IMR-90 (cell line): ENCODE results near the gene FRAS1. TPM values are rescaled to one million over a fixed set of nuclear protein-coding genes. Genes with fewer than 3 reads are reported as not detected.

Source experiments
- ATAC-seq: fragments of 200-7000 bp; cut with Tn5 transposase; 2 replicates; pipeline ENCODE4 v1.9.1; 2020; ENCODE audit warnings: low read depth, mild to moderate bottlenecking, moderate library complexity
- BruUV-seq: library from RNA; stranded (reverse); fragments of 400-500 nt; replicated peaks from 2 replicates; lab custom pipeline; 2021; lab: Mats Ljungman, UMichigan
- CTCF ChIA-PET: fragments of 300-600 bp; formaldehyde crosslinking; extraction: SDS; loops from one replicate; lab custom pipeline; 2021; ENCODE audit warnings: antibody characterized with exemption; lab: Yijun Ruan, JAX
- POLR2A ChIA-PET: fragments of 300-600 bp; sonication (Branson Sonifier 250); formaldehyde crosslinking; loops from one replicate; lab custom pipeline; 2022; ENCODE audit warnings: antibody characterized with exemption; ENCODE audit not compliant: unreplicated experiment; lab: Charles Lee
- DNase-seq: peaks from one replicate; pipeline ENCODE4 v3.0.0; 2013
- H2AFZ ChIP-seq: replicated peaks from 2 replicates; pipeline ENCODE3; 2013; ENCODE audit warnings: low read length, mild to moderate bottlenecking; ENCODE audit not compliant: poor library complexity
- H2AK5ac ChIP-seq: 2 replicates; pipeline ENCODE4 v1.6.1; 2013; ENCODE audit warnings: low read depth, low read length, inconsistent platforms
- H2AK9ac ChIP-seq: replicated peaks from 2 replicates; pipeline ENCODE3; 2013; ENCODE audit warnings: mild to moderate bottlenecking, low read depth, low read length, moderate library complexity; ENCODE audit not compliant: poor library complexity
- H2BK120ac ChIP-seq: 2 replicates; pipeline ENCODE4 v1.6.1; 2013; ENCODE audit warnings: low read depth, low read length, inconsistent platforms
- H2BK15ac ChIP-seq: 3 replicates; pipeline ENCODE4 v1.6.1; 2013; ENCODE audit warnings: low read depth, low read length, inconsistent platforms
- H2BK20ac ChIP-seq: 2 replicates; pipeline ENCODE4 v1.6.1; 2013; ENCODE audit warnings: low read depth, mild to moderate bottlenecking, inconsistent platforms, low read length, moderate library complexity
- H2BK5ac ChIP-seq: 2 replicates; pipeline ENCODE4 v1.6.1; 2013; ENCODE audit warnings: mild to moderate bottlenecking, low read depth, low read length, inconsistent platforms; ENCODE audit not compliant: poor library complexity, severe bottlenecking
- H3K14ac ChIP-seq: replicated peaks from 2 replicates; pipeline ENCODE4 v1.6.1; 2013; ENCODE audit warnings: low read depth, low read length, inconsistent platforms
- H3K18ac ChIP-seq: 2 replicates; pipeline ENCODE4 v1.6.1; 2013; ENCODE audit warnings: low read depth, low read length, control low read depth
- H3K23ac ChIP-seq: 2 replicates; pipeline ENCODE4 v1.6.1; 2013; ENCODE audit warnings: low read depth, low read length, inconsistent platforms
- H3K27ac ChIP-seq: 2 replicates; pipeline ENCODE4 v1.5.1; 2013; ENCODE audit warnings: mild to moderate bottlenecking, control low read depth, low read length; ENCODE audit not compliant: insufficient read depth
- H3K27me3 ChIP-seq: 2 replicates; pipeline ENCODE4 v1.6.1; 2013; ENCODE audit warnings: low read length; ENCODE audit not compliant: control insufficient read depth, insufficient read depth
- H3K36me3 ChIP-seq: 2 replicates; pipeline ENCODE4 v1.6.1; 2013; ENCODE audit warnings: low read length, mixed read lengths; ENCODE audit not compliant: control insufficient read depth, insufficient read depth
- H3K4ac ChIP-seq: 2 replicates; pipeline ENCODE4 v1.6.1; 2013; ENCODE audit warnings: low read depth, low read length, inconsistent platforms
- H3K4me1 ChIP-seq: 2 replicates; pipeline ENCODE4 v1.6.1; 2013; ENCODE audit warnings: low read length, mixed read lengths; ENCODE audit not compliant: control insufficient read depth, insufficient read depth
- H3K4me2 ChIP-seq: 2 replicates; pipeline ENCODE4 v1.6.1; 2013; ENCODE audit warnings: low read depth, mild to moderate bottlenecking, control low read depth, low read length, moderate library complexity
- H3K4me3 ChIP-seq: 2 replicates; pipeline ENCODE4 v1.5.1; 2013; ENCODE audit warnings: low read depth, mild to moderate bottlenecking, control low read depth, low read length, moderate library complexity; ENCODE audit not compliant: insufficient read depth
- H3K56ac ChIP-seq: 2 replicates; pipeline ENCODE4 v1.6.1; 2013; ENCODE audit warnings: low read length, inconsistent platforms; ENCODE audit not compliant: insufficient read depth; ENCODE audit errors: extremely low read depth
- H3K79me1 ChIP-seq, 2 experiments: 2 replicates each; pipeline ENCODE4 v1.6.1; 2013; ENCODE audit warnings: low read length in 2 of 2, inconsistent platforms in 1 of 2, low read depth in 1 of 2
- H3K9ac ChIP-seq: 2 replicates; pipeline ENCODE4 v1.6.1; 2013; ENCODE audit warnings: low read depth, low read length, control low read depth
- H3K9me1 ChIP-seq: 2 replicates; pipeline ENCODE4 v1.6.1; 2013; ENCODE audit warnings: low read length, inconsistent platforms; ENCODE audit not compliant: insufficient read depth
- H3K9me3 ChIP-seq: 2 replicates; pipeline ENCODE4 v1.6.1; 2013; ENCODE audit warnings: low read length; ENCODE audit not compliant: control insufficient read depth, insufficient read depth
- H4K20me1 ChIP-seq: 2 replicates; pipeline ENCODE4 v1.6.1; 2013; ENCODE audit warnings: low read length, inconsistent platforms; ENCODE audit not compliant: insufficient read depth
- H4K5ac ChIP-seq: 2 replicates; pipeline ENCODE4 v1.6.1; 2013; ENCODE audit warnings: mild to moderate bottlenecking, low read depth, low read length, control low read depth
- H4K8ac ChIP-seq, 2 experiments: 2 replicates each; pipeline ENCODE4 v1.6.1; 2013; ENCODE audit warnings: low read depth in 2 of 2, low read length in 2 of 2, control low read depth in 1 of 2, inconsistent platforms in 1 of 2
- H4K91ac ChIP-seq: 2 replicates; pipeline ENCODE4 v1.6.1; 2013; ENCODE audit warnings: low read depth, low read length, inconsistent platforms; ENCODE audit not compliant: insufficient read depth
- CEBPB ChIP-seq: IDR thresholded peaks from 2 replicates; pipeline ENCODE4 v1.6.1; 2012; ENCODE audit warnings: low read depth, low read length, improper control_type of control experiment
- CTCF ChIP-seq: conservative IDR thresholded peaks from 2 replicates; pipeline ENCODE4 v1.5.1; 2012; ENCODE audit warnings: mild to moderate bottlenecking, low read depth, low read length, improper control_type of control experiment
- FOS ChIP-seq: fragments of 150-350 bp; IDR thresholded peaks from 2 replicates; pipeline ENCODE4 v1.6.1; 2016; ENCODE audit warnings: low read depth, low read length
- MAFK ChIP-seq: IDR thresholded peaks from 2 replicates; pipeline ENCODE4 v1.6.1; 2012; ENCODE audit warnings: low read depth, low read length, improper control_type of control experiment
- NFE2L2 ChIP-seq: fragments of 150-350 bp; IDR thresholded peaks from 2 replicates; pipeline ENCODE4 v1.6.1; 2016; ENCODE audit warnings: low read depth, mild to moderate bottlenecking, low read length
- POLR2A ChIP-seq: IDR thresholded peaks from 2 replicates; pipeline ENCODE4 v1.6.1; 2012; ENCODE audit warnings: mild to moderate bottlenecking, low read depth, low read length
- RAD21 ChIP-seq: IDR thresholded peaks from 2 replicates; pipeline ENCODE4 v1.6.1; 2012; ENCODE audit warnings: low read length, improper control_type of control experiment
- SMC3 ChIP-seq: fragments of 150-350 bp; IDR thresholded peaks from 2 replicates; pipeline ENCODE4 v1.6.1; 2016; ENCODE audit warnings: low read depth, mild to moderate bottlenecking, antibody characterized with exemption, low read length, moderate library complexity
- dilution Hi-C: fragments of 300-500 bp; cut with HindIII; formaldehyde crosslinking; loops from one replicate; pipeline ENCODE4 v1.14.3; 2018; ENCODE audit warnings: low sequenced_read_pairs; ENCODE audit not compliant: unreplicated experiment
- in situ Hi-C: fragments of 300-500 bp; cut with MboI; formaldehyde crosslinking; loops from 3 replicates; pipeline ENCODE4 v1.14.3; 2019; ENCODE audit warnings: low sequenced_read_pairs, inconsistent platforms, mixed read lengths
- intact Hi-C: fragments of 100-400 bp; cut with micrococcal nuclease; formaldehyde crosslinking; loops from 2 replicates; pipeline ENCODE4 v1.10.0; 2022
- polyA plus RNA-seq, 3 experiments: library from polyadenylated mRNA; depleted of rRNA; stranded (reverse); fragments of >200 nt; gene quantifications; 2 replicates each; pipeline ENCODE4 v1.2.3, GENCODE V29; 2012; ENCODE audit warnings: low replicate concordance in 1 of 3
- total RNA-seq: library from RNA; depleted of rRNA; stranded (reverse); fragments of >200 nt; gene quantifications from 2 replicates; pipeline ENCODE4 v1.2.3, GENCODE V29; 2012

FRAS1 gene
- total and polyA plus RNA-seq, 2 of the 4 experiments (the other 2 are of a cell fraction), result under 0.01 to 0.03 TPM

GRCh38 chr4:78313754-78314120, 256.6 kb downstream of the FRAS1 start:
- intact Hi-C loops (no loop called here), in situ Hi-C loops (no loop called here), dilution Hi-C loops (no loop called here)
- H3K9ac ChIP-seq, result no peak overlapping the region
- H2AFZ ChIP-seq, result no peak overlapping the region
- H3K27me3 ChIP-seq, result peaks cover 7% of the 10 kb centered on the region
- H2BK15ac ChIP-seq, result no peak overlapping the region
- H4K20me1 ChIP-seq, result no peaks in the 10 kb centered on the region
- no peak overlapping the region for H2AK5ac ChIP-seq
- DNase-seq, result no peak
- ChIA-PET CTCF (no interaction called here), POLR2A (no interaction called here)
- no peak overlapping the region for H3K14ac ChIP-seq
- H4K5ac ChIP-seq, result no peak overlapping the region
- no peak overlapping the region for H3K27ac ChIP-seq
- H3K4me2 ChIP-seq, result no peak overlapping the region
- H3K9me3 ChIP-seq, result no peaks in the 10 kb centered on the region
- H4K8ac ChIP-seq, result no peak overlapping the region
- H2BK120ac ChIP-seq, result no peak overlapping the region
- no peaks in the 10 kb centered on the region for H3K4me1 ChIP-seq
- H3K18ac ChIP-seq, result no peak overlapping the region
- no peak overlapping the region for H2AK9ac ChIP-seq
- H3K4ac ChIP-seq, result no peak overlapping the region
- H3K9me1 ChIP-seq, result no peaks in the 10 kb centered on the region
- no peaks in the 10 kb centered on the region for H3K79me1 ChIP-seq
- no peaks in the 10 kb centered on the region for H3K36me3 ChIP-seq
- H2BK20ac ChIP-seq, result no peak overlapping the region
- no peak for ATAC-seq
- H3K4me3 ChIP-seq, result no peak overlapping the region
- BruUV-seq, result no TSS peak
- no peak overlapping the region for H2BK5ac ChIP-seq
- H4K91ac ChIP-seq, result no peak overlapping the region
- no peak overlapping the region for H3K23ac ChIP-seq
- H3K56ac ChIP-seq, result no peak overlapping the region
- TF ChIP-seq FOS (no peak), CTCF (no peak), NFE2L2 (no peak), CEBPB (no peak), RAD21 (no peak), SMC3 (no peak), MAFK (no peak), POLR2A (no peak)
